ENCODE measurements around the gene KLF1.

DNA sequence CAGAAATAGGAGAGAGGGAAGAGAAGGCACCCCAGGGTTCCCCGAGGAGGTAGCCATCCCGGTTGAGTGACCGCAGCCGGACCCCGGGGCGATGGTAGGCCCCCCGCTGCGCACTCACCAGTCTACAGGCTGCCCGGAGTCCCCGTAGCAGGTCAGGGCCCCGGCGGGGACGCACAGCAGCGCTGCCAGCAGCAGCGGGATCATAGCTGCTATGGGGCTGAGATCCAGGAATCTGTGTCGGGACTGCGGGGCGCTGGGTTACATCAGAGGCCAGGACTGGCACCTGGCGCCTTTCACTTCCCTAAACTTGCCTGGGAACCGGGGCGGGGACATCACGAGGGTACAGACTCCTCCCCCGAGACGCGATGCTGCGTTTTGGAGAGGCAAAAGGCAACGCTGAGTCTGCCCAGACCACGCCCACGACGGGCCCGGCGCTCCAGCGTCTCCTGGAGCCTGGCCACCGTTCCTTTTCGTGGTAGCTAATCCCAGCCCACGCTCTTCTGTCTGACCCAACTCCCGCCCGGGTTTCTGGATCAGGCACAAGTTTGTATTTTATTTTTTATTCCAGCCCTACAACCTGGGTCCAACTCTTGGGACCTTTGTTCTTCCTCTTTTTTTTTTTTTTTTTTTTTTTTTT is 5.7 kb downstream of the KLF1 start, which contains the start of gene DNASE2:
- TF ChIP-seq, protein P1, sequence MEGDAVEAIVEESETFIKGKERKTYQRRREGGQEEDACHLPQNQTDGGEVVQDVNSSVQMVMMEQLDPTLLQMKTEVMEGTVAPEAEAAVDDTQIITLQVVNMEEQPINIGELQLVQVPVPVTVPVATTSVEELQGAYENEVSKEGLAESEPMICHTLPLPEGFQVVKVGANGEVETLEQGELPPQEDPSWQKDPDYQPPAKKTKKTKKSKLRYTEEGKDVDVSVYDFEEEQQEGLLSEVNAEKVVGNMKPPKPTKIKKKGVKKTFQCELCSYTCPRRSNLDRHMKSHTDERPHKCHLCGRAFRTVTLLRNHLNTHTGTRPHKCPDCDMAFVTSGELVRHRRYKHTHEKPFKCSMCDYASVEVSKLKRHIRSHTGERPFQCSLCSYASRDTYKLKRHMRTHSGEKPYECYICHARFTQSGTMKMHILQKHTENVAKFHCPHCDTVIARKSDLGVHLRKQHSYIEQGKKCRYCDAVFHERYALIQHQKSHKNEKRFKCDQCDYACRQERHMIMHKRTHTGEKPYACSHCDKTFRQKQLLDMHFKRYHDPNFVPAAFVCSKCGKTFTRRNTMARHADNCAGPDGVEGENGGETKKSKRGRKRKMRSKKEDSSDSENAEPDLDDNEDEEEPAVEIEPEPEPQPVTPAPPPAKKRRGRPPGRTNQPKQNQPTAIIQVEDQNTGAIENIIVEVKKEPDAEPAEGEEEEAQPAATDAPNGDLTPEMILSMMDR (IDR thresholded peaks at IDR 0.05): no peak
- TF ChIP-seq, protein P2, sequence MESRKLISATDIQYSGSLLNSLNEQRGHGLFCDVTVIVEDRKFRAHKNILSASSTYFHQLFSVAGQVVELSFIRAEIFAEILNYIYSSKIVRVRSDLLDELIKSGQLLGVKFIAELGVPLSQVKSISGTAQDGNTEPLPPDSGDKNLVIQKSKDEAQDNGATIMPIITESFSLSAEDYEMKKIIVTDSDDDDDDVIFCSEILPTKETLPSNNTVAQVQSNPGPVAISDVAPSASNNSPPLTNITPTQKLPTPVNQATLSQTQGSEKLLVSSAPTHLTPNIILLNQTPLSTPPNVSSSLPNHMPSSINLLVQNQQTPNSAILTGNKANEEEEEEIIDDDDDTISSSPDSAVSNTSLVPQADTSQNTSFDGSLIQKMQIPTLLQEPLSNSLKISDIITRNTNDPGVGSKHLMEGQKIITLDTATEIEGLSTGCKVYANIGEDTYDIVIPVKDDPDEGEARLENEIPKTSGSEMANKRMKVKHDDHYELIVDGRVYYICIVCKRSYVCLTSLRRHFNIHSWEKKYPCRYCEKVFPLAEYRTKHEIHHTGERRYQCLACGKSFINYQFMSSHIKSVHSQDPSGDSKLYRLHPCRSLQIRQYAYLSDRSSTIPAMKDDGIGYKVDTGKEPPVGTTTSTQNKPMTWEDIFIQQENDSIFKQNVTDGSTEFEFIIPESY (IDR thresholded peaks at IDR 0.05; ENCODE audit: borderline replicate concordance, low read depth): no peak
- TF ChIP-seq, protein P3, sequence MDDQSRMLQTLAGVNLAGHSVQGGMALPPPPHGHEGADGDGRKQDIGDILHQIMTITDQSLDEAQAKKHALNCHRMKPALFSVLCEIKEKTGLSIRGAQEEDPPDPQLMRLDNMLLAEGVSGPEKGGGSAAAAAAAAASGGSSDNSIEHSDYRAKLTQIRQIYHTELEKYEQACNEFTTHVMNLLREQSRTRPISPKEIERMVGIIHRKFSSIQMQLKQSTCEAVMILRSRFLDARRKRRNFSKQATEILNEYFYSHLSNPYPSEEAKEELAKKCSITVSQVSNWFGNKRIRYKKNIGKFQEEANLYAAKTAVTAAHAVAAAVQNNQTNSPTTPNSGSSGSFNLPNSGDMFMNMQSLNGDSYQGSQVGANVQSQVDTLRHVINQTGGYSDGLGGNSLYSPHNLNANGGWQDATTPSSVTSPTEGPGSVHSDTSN (IDR thresholded peaks at IDR 0.05): no peak
- TF ChIP-seq YY1 (IDR thresholded peaks at IDR 0.05; ENCODE audit: low read depth): no peak
- peak; percentile 70 for TF ChIP-seq POLR2AphosphoS5 (IDR thresholded peaks at IDR 0.05; ENCODE audit: low read depth, low read length)
- TF ChIP-seq TAF1 (IDR thresholded peaks at IDR 0.05; ENCODE audit: borderline replicate concordance, low read depth, low read length): peak; percentile 50; the same call in 1 of the 2 replicates
- peak; percentile 10 for TF ChIP-seq CHD2 (IDR thresholded peaks at IDR 0.05; ENCODE audit: low read length, partially characterized antibody)
- peak; percentile 21; the same call in 1 of the 2 replicates for TF ChIP-seq TCF12 (IDR thresholded peaks at IDR 0.05)
- TF ChIP-seq MXI1 (IDR thresholded peaks at IDR 0.05; ENCODE audit: low read depth, low read length): peak; percentile 89
- no peak for TF ChIP-seq NFIC (IDR thresholded peaks at IDR 0.05; ENCODE audit: borderline replicate concordance)
- no peak for TF ChIP-seq RAD21 (IDR thresholded peaks at IDR 0.05; ENCODE audit: low read length)

Data from SK-N-SH (cell line).